Pons (tissue), 1 donor: ENCODE data around the gene FERMT1.
"Not testable (repeated sequence)": the region's sequence is repeated elsewhere in the genome, so short reads cannot be mapped to it uniquely, and the experiment has no call there.

Experiments used
- DNase-seq: peaks from one replicate; pipeline ENCODE4 v3.0.0-alpha.2; 2016; ENCODE audit warnings: low spot score

FERMT1 gene

DNA sequence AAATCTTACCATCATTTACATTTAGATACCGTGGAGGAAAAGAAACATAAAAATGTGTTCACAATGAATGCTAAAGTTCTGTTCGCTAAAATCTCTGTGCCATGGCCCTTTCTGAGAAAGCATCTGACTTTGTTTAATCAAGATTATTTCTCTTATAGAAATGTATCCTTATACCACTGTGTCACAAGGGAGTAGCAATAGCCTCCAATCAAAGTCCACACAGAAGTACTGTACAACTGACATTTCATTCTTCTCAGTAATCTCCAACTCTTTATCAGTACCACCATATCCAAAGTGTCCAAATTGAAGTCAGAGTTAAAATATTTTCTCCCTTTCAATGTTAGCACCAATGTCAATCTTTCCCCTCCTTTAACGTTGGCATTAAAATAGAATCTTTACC, 6.1 kb downstream of the FERMT1 start:
- DNase-seq = no peak

- DNase-seq = no peak
Observed at GRCh38 chr20:6115221-6115895, 7.5 kb downstream of the FERMT1 start.

GRCh38 chr20:6114696-6115095, 8.1 kb downstream of the FERMT1 start:
- no peak for DNase-seq

DNA sequence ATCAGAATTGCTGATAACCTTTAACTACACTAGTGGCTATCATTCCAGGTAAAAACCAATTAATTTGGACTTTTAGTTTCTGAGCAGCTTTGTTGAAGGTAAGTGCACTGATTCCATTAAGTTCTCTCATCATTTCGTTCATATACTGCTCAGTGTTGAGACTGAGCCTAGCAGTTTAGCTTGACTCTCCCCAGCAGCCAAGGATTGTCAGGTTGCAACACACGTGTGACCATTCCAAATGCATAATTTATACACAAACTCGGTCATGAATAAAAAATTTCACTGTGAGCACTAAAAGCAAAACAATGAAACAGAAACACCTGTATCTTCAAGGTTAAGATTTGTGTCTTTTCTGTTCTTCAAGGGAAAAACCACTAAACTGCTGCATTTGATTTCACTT, 8.9 kb downstream of the FERMT1 start:
- DNase-seq = no peak

GRCh38 chr20:6112965-6113364, 9.9 kb downstream of the FERMT1 start:
- not testable (repeated sequence) for DNase-seq

DNA sequence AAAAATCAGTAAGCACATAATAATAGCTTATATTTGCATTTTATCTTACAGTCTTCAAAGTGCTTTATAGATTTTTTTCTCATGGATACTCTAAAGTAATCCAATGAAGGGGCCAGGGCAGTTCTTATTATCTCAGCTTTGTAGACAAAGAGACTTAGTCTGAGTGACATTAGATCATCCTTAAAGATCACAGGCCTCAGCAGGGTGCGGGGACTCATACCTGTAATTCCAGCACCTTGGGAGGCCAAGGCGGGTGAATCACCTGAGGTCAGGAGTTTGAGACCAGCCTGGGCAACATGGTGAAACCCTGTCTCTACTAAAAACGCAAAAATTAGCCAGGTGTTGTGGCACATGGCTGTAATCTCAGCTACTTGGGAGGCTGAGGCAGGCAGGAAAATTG, 14.5 kb downstream of the FERMT1 start:
- no peak for DNase-seq

- DNase-seq = no peak
Observed at GRCh38 chr20:6104493-6105188, 18.2 kb downstream of the FERMT1 start.

DNA sequence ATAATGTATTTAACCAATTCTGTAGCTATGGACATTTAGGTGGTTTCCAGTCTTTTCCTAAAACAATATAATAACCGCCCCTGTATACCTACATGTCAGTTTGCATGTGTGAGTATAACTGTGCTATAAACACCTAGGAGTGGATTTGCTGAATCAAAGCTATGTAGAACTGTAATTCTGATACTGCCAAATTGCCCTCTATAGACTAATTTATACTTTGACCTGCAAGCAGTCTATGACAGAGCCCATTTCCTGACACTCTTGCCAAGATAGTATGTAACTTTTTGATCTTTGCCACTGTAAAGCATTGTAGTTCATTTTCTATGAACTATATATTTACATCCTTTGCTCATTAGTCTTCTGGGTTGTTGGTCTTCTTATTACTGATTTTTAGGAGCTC, 19.5 kb downstream of the FERMT1 start:
- DNase-seq = no peak

GRCh38 chr20:6101346-6101745, 21.5 kb downstream of the FERMT1 start:
- DNase-seq = no peak

DNA sequence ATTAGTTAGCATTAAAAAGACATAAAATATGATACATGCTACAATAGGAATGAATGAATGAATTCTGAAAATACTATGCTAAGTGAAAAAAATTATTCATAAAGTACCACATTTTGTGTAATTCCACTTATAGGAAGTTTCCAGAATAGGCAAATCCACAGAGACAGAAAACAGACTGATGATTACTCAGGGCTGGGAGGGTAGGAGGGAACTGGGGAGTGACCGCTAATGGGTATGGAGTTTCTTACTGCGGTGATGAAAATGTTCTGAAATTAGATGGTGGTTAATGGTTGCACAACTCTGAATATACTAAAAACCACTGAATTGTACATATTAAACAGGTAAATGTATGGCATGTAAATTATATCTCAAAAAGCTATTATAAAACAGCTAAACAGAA, 22.6 kb downstream of the FERMT1 start:
- no peak for DNase-seq

- DNase-seq = no peak
Observed at GRCh38 chr20:6099819-6100218, 23.0 kb downstream of the FERMT1 start.

GRCh38 chr20:6095409-6095808, 27.4 kb downstream of the FERMT1 start:
- no peak for DNase-seq

DNA sequence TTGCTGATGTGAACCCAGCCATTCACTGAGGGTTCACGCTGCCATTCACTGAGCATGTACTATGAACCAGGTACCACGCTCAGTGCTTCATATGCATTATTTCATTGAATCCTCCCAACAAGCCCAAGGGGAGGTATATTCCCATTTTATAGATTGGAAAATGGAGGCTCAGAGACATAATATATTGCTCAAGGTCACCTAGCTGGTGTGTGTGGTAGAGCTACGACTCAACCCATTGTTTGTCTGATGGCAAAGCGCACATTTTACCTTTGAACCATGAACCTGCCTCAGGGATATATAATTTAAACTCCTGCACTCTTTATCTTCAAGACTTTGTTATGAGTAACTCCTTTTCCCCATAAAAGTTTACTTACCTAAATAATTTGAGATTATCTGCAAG, 28.3 kb downstream of the FERMT1 start:
- DNase-seq = no peak

DNA sequence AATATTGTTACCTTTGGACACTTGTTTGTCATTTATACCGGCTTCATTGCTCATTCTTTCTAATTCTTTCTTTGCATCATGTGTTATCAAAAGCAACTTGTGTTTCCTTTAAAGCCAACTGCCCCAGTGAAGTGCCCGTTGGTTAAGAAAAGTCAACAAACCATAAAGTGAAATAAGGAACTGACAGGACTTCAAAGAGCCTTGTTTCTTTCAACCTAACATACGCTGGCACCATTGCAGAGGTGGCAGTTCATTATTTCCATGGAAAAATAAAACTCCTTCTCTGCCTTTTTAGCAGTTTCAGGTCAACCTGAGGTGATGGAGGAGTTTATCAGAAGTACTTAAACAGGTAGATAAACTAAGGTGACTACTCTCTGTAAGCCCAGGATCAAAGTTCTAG, 28.8 kb downstream of the FERMT1 start:
- no peak for DNase-seq

DNA sequence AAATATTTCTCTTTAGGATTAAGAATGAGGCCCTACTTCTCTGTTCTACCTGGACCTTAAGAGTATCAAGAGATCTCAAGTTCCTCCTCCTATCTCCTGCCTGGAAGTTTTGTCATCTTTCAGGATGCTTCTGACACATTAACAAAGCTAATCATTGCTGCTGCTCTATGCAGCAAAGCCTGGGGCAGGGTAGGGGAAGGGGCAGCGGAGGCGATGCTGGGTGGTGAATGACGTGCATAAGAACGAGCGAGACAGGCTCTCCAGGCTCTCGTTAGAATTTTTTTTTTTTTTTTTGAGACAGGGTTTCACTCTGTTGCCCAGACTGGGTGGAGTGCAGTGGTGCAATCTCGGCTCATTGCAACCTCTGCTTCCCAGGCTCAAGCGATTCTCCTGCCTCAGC, 31.2 kb downstream of the FERMT1 start:
- no peak for DNase-seq

DNA sequence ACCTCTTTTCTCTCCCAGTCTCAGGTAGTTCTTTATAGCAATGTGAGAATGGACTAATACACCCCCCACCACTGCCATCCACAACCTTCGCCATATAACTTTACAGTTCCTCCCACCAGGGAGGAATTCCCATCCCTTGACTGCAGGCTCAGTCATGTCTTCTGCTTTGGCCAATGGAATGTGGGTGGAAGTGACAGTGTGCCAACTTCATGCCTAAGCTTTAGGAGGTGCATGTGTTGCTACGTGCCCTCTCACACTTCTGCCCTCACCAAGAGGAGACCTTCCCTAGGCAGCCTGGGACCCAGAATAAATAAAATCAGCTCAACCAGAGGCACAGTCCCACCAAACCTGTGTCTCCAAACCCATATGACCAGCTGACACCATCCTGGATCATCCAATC, 36.0 kb downstream of the FERMT1 start:
- DNase-seq = no peak

- DNase-seq = no peak
Observed at GRCh38 chr20:6083926-6084325, 38.9 kb downstream of the FERMT1 start.

GRCh38 chr20:6081236-6081635, 41.6 kb downstream of the FERMT1 start:
- DNase-seq = no peak

DNA sequence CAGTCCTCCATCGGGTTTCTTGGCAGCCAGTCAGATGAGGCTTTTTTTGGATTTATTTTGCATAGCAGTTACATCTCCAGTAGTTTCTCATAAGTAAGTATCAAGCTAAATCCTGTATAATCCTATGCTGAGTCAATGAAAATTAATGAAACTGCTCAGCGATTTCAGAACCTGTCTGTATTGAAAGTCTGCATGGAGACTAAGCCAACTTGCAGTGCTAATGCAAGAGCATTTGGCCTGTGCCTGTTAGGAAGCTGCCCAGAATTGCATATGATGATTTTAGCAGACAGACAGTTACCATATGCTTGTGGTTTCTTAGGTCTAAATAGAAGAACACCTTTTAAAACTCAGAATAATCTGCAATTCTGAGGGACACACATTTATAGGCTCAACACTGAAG, 43.8 kb downstream of the FERMT1 start:
- DNase-seq = peak; percentile 14

GRCh38 chr20:6075428-6076219, 47.2 kb downstream of the FERMT1 start:
- peak; percentile 52 for DNase-seq

DNA sequence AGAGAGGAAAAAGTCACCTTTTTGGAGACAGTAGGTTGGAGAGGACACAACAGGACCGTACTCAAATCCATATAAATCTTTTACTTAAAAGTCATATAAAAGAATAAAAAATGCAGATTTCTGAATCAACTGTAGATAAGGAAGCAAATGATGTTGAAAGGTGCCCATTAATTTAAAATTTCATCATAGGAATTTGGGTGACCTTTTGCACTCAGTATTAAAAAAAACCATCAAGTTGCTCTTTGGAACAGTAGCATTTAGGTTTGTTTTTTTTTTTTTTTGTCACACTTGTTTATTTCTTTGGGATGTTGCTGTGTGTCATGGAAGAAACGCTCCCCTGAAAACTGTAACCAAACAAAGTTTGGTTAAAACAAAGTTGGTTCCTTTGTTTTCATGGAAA, 48.0 kb downstream of the FERMT1 start:
- no peak for DNase-seq

- DNase-seq = no peak
Observed at GRCh38 chr20:6074145-6074561, 48.7 kb downstream of the FERMT1 start.
